GM12878 (cell line): ENCODE measurements around the gene MYRF. TPM values are rescaled to one million over a fixed set of nuclear protein-coding genes. Genes with fewer than 3 reads are reported as not detected.

Source experiments
- ATAC-seq: fragments of 200-7000 bp; cut with Tn5 transposase; 3 replicates; pipeline ENCODE4 v1.9.1; 2020; ENCODE audit warnings: mild to moderate bottlenecking, moderate library complexity
- BruUV-seq: library from RNA; stranded (reverse); fragments of 400-500 nt; replicated peaks from 2 replicates; lab custom pipeline; 2021; lab: Mats Ljungman, UMichigan
- CTCF ChIA-PET: fragments of 300-600 bp; sonication (Branson Sonifier 250); formaldehyde crosslinking; extraction: SDS; loops from one replicate; lab custom pipeline; 2021; ENCODE audit warnings: inconsistent platforms; lab: Yijun Ruan, JAX
- POLR2A ChIA-PET: fragments of 350-600 bp; formaldehyde crosslinking; extraction: SDS; loops from one replicate; lab custom pipeline; 2021; ENCODE audit warnings: inconsistent platforms; lab: Charles Lee
- RAD21 ChIA-PET: fragments of 300-600 bp; sonication (Branson Sonifier 250); formaldehyde crosslinking; loops from one replicate; lab custom pipeline; 2023; ENCODE audit warnings: antibody characterized with exemption; ENCODE audit not compliant: unreplicated experiment; lab: Charles Lee
- SMC1A ChIA-PET: fragments of 300-600 bp; sonication (Branson Sonifier 250); formaldehyde crosslinking; loops from one replicate; lab custom pipeline; 2023; ENCODE audit not compliant: unreplicated experiment, uncharacterized antibody; lab: Charles Lee
- DNase-seq: peaks from one replicate; pipeline ENCODE4 v3.0.0-alpha.2; 2011; ENCODE audit warnings: low read depth, low spot score
- FAIRE-seq: peaks from 3 replicates; lab custom pipeline; 2011; peaks lifted over from hg19 to GRCh38; lab: Jason Lieb, UNC
- H2AFZ ChIP-seq: 2 replicates; pipeline ENCODE4 v1.6.0; 2011; ENCODE audit warnings: low read depth, low read length, control low read depth; ENCODE audit not compliant: control insufficient read depth
- H3K27ac ChIP-seq: 2 replicates; pipeline ENCODE4 v1.5.1; 2011; ENCODE audit warnings: control low read depth; ENCODE audit not compliant: control insufficient read depth, insufficient read depth
- H3K27me3 ChIP-seq, 2 experiments: replicated peaks in 1 of 2; 2 replicates each; pipeline versions ENCODE4 v1.6.0 to v1.6.1; 2011; ENCODE audit warnings: low read length in 1 of 2; ENCODE audit not compliant: control insufficient read depth in 2 of 2, insufficient read depth in 2 of 2
- H3K36me3 ChIP-seq, 2 experiments: 2 replicates each; pipeline ENCODE4 v1.5.1; 2011; ENCODE audit warnings: low read length in 1 of 2; ENCODE audit not compliant: control insufficient read depth in 2 of 2, insufficient read depth in 2 of 2
- H3K4me1 ChIP-seq: 2 replicates; pipeline ENCODE4 v1.6.1; 2011; ENCODE audit warnings: mild to moderate bottlenecking, low read length, moderate library complexity, mixed read lengths; ENCODE audit not compliant: control insufficient read depth, insufficient read depth
- H3K4me2 ChIP-seq: 2 replicates; pipeline ENCODE4 v1.6.0; 2011; ENCODE audit warnings: control low read depth; ENCODE audit not compliant: control insufficient read depth, insufficient read depth
- H3K4me3 ChIP-seq: fragments of 200-600 bp; sonication (generic); 2 replicates; pipeline ENCODE4 v1.5.1; 2016
- H3K79me2 ChIP-seq: 2 replicates; pipeline ENCODE4 v1.6.0; 2011; ENCODE audit warnings: low read length; ENCODE audit not compliant: control insufficient read depth, insufficient read depth
- H3K9ac ChIP-seq: 2 replicates; pipeline ENCODE4 v1.8.0; 2011; ENCODE audit warnings: low read length, control low read depth, mixed read lengths; ENCODE audit not compliant: control insufficient read depth, insufficient read depth
- H3K9me3 ChIP-seq: replicated peaks from 3 replicates; pipeline ENCODE4 v1.5.1; 2011; ENCODE audit warnings: mild to moderate bottlenecking, low read length; ENCODE audit not compliant: control insufficient read depth, insufficient read depth
- H4K20me1 ChIP-seq: 2 replicates; pipeline ENCODE4 v1.6.0; 2011; ENCODE audit not compliant: control insufficient read depth, insufficient read depth
- KAT2A ChIP-seq: conservative IDR thresholded peaks from 2 replicates; pipeline ENCODE4 v1.6.1; 2011; ENCODE audit warnings: low read depth, low read length; ENCODE audit not compliant: control insufficient read depth
- MEF2A ChIP-seq: IDR thresholded peaks from 2 replicates; pipeline ENCODE4 v1.6.1; 2011; ENCODE audit warnings: low read depth, mild to moderate bottlenecking, low read length, moderate library complexity; ENCODE audit not compliant: insufficient read depth
- SMC3 ChIP-seq: IDR thresholded peaks from 2 replicates; pipeline ENCODE4 v1.6.1; 2011; ENCODE audit warnings: low read length, improper control_type of control experiment, borderline replicate concordance
- TBL1XR1 ChIP-seq: IDR thresholded peaks from 2 replicates; pipeline ENCODE4 v1.6.1; 2012; ENCODE audit warnings: low read depth, low read length, improper control_type of control experiment
- WRNIP1 ChIP-seq: IDR thresholded peaks from 2 replicates; pipeline ENCODE4 v1.6.1; 2011; ENCODE audit warnings: low read depth, low read length, improper control_type of control experiment, borderline replicate concordance
- WGBS: methylation state at CpG from one replicate; pipeline ENCODE4 v1.1.6; 2016; ENCODE audit warnings: low lambda C conversion rate; ENCODE audit not compliant: insufficient replicate concordance, insufficient coverage; ENCODE audit errors: missing lambda C conversion rate; 5-methylcytosine and 5-hydroxymethylcytosine counted together
- in situ Hi-C: fragments of 300-500 bp; cut with MboI; formaldehyde crosslinking; loops from 9 replicates; pipeline ENCODE4 v1.14.3; 2018; ENCODE audit warnings: mixed read lengths
- intact Hi-C: fragments of 100-400 bp; cut with micrococcal nuclease; formaldehyde crosslinking; loops from one replicate; pipeline ENCODE4 v1.14.2; 2022; ENCODE audit not compliant: unreplicated experiment
- polyA plus RNA-seq, 11 experiments: library from polyadenylated mRNA; depleted of rRNA in 4 of 11; unstranded in 6 of 11; stranded (reverse) in 5 of 11; fragments of >200 nt; fragmentation: Nextera tagmentation in 4 of 11; fragmentation: Illumina TruSeq in 1 of 11; extraction: Ambion mirVana in 4 of 11; extraction: Trizol in 1 of 11; gene quantifications; 1 replicate in 1 of 11; 2 replicates in 10 of 11; pipeline versions ENCODE4 v1.2.1 to v1.2.3, GENCODE V29; 2011 to 2016; ENCODE audit warnings: inconsistent platforms in 2 of 11, missing spikeins in 2 of 11, low read depth in 1 of 11
- total RNA-seq, 4 experiments: library from RNA; depleted of rRNA in 3 of 4; stranded (reverse); fragments of >200 nt in 3 of 4; fragmentation: Illumina TruSeq in 1 of 4; extraction: Trizol in 1 of 4; gene quantifications; 2 replicates each; pipeline versions ENCODE4 v1.2.1 to v1.2.3, GENCODE V29; 2013 to 2021

The MYRF gene
- total and polyA plus RNA-seq, 10 of the 15 experiments (the other 5 are each of a cell fraction or from before 2014, with no cell fraction given), result 0.27 to 15.6 (median 0.89) TPM

DNA sequence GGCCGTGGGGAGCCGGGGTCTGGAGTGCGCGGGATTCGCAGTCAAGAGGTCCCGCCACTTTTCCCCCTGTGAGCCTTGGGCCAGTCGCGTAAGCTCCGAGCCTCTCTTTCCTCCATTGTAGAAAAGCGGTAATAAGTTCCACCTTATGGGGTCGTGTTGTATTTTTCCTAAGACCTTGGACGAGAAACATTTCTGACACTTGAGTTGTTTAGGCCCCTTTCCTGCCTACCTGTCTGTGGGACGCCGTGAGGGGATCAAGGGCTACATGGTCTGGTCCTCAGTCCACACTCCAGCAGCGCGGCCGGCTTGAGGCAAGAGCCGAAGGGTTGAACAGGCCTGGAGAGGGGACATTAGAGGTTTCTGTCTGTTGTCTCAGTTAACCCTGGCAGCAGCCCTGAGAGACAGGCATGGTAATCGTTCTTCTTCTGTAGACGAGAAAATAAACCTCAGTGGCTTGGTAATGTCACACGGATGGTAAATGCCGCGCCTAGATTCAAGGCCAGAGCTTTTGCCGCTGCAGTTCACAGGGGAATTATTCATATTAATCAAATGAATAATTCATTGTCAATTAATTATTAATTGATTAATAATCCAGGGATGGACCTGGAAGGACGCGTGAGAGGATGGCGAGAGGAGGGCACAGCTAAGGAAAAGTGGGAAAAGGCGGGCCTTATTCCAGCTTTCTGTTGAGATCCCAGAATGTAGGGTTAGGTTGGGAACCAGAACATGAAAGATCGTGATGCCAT is 40.8 kb downstream of the MYRF start:
- TF ChIP-seq WRNIP1 (0 out of 2 replicates have a peak, but pooled peaks have one; percentile 45), TBL1XR1 (peak; percentile 2; the same call in 1 of the 2 replicates), SMC3 (0 out of 2 replicates have a peak, but pooled peaks have one; percentile 11), KAT2A (no peak), MEF2A (no peak)
- Histone ChIP-seq H3K9me3 (no peaks in the 10 kb centered on the region), H3K4me1 (no peaks in the 10 kb centered on the region; the same call in 1 of the 2 replicates), H3K36me3 (peaks cover 15 to 17% of the 10 kb centered on the region in 2 experiments; a peak in 3 of 4 replicates), H4K20me1 (no peaks in the 10 kb centered on the region), H3K27ac (peak overlapping the region; percentile 100), H3K4me2 (peak overlapping the region; percentile 66), H3K27me3 (no peaks in the 10 kb centered on the region), H3K9ac (peak overlapping the region; percentile 100), H3K79me2 (peaks cover 79% of the 10 kb centered on the region), H3K4me3 (peak overlapping the region; percentile 98), H2AFZ (peak overlapping the region; percentile 99)
- TSS peak; percentile 73 for BruUV-seq
- no peak for DNase-seq
- ChIA-PET SMC1A (interaction anchor here (1.1 to 8.3 kb wide), 9 partner anchors 37 to 315 kb away, joined by 3 to 91 read pairs (median 4); partner anchors contain the start of gene FADS3), CTCF (interaction anchor here (0.6 to 12.7 kb wide), 14 partner anchors 17 to 315 kb away, joined by 3 to 200 read pairs (median 5); partner anchors contain the start of gene BEST1), RAD21 (interaction anchor here (1.1 to 6.2 kb wide), 9 partner anchors 8 to 315 kb away, joined by 3 to 96 read pairs (median 4); partner anchors contain the start of gene BEST1), POLR2A (interaction anchor here (0.8 to 6.7 kb wide), 11 partner anchors 8 to 294 kb away, joined by 3 to 60 read pairs (median 5); partner anchors contain the start of genes FADS1 and MYRF)
- peak; percentile 39 for ATAC-seq
- intact Hi-C loops, result loop anchor here (2.0 kb wide), 1 partner anchor 42 kb away; no protein-coding TSS in a partner anchor
- WGBS, result under 1% methylated on average over 29 of the region's 29 CpGs
- FAIRE-seq, result no peak
- in situ Hi-C loops, result no loop called here
